Measurements from ENCODE around the gene TRIM63.

Gene TRIM63

GRCh38 chr1:26015358-26015757 is 52.1 kb downstream of the TRIM63 start:
- no peak for DNase-seq

GRCh38 chr1:26014179-26014578 is 53.3 kb downstream of the TRIM63 start:
- DNase-seq, result no peak

- DNase-seq, result no peak
These were observed 54.6 kb downstream of the TRIM63 start for GRCh38 chr1:26012864-26013263.

GRCh38 chr1:26010825-26011224 is 56.6 kb downstream of the TRIM63 start:
- DNase-seq, result no peak

GRCh38 chr1:26009796-26010447 is 57.5 kb downstream of the TRIM63 start:
- no peak for DNase-seq

- no peak for DNase-seq
These were observed 60.7 kb downstream of the TRIM63 start for GRCh38 chr1:26006710-26007109.

GRCh38 chr1:26005434-26006105 is 61.9 kb downstream of the TRIM63 start:
- no peak for DNase-seq

GRCh38 chr1:26003756-26004155 is 63.7 kb downstream of the TRIM63 start:
- no peak for DNase-seq

GRCh38 chr1:26003262-26003661 is 64.2 kb downstream of the TRIM63 start:
- DNase-seq, result no peak
